ENCODE results near the gene ZBTB46.

- no peak for TF ChIP-seq CTCF (IDR thresholded peaks at IDR 0.05)
- TF ChIP-seq POLR2A (IDR thresholded peaks at IDR 0.05): no peak
Observed at GRCh38 chr20:63767456-63767855, 63.6 kb downstream of the ZBTB46 start.

Measured in lower leg skin (tissue), 3 donors.